Measurements from ENCODE around the gene ANO1. TPM values are rescaled to one million over a fixed set of nuclear protein-coding genes. Genes with fewer than 3 reads are reported as not detected.
A peak's percentile ranks its signal among the peaks of the same experiment; 100 is the strongest.

ANO1 gene
- total RNA-seq, 4 donors from 2014 or later, result 2.3 to 9.2 (median 4.2) TPM

DNA sequence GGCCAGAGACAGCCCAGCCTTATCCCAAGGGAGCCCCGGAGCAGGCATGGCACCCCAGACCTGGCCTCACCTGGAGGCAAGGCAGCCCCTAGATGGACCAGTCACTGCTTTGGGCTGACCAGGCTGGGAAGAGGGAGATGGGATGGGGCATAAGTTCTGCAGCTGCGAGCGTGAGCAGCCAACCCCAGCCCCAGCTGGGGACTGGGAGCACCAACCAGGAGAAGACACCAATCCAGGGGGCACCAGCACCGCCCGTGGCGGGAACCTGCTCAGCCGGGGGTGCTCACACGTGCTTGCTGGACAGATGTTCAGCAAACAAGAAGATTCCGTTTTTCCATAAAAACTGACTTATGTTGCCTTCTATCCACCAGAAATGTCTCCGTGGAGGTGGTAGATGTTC lies 108.8 kb downstream of the ANO1 start:
- intact Hi-C loops (cut with DNase I; ENCODE audit: low total_unique reads) (no loop called here), in situ Hi-C loops (cut with MboI; ENCODE audit: low sequenced_read_pairs in 4 of 4) (no loop called here)
- Histone ChIP-seq H3K36me3 (no peaks in the 10 kb centered on the region), H3K4me1 (no peaks in the 10 kb centered on the region), H3K27me3 (no peaks in the 10 kb centered on the region), H3K9me3 (no peaks in the 10 kb centered on the region), H3K27ac (no peak overlapping the region), H3K4me3 (no peak overlapping the region)
- TF ChIP-seq POLR2A (IDR thresholded peaks at IDR 0.05), result no peak
- TF ChIP-seq, protein P1, sequence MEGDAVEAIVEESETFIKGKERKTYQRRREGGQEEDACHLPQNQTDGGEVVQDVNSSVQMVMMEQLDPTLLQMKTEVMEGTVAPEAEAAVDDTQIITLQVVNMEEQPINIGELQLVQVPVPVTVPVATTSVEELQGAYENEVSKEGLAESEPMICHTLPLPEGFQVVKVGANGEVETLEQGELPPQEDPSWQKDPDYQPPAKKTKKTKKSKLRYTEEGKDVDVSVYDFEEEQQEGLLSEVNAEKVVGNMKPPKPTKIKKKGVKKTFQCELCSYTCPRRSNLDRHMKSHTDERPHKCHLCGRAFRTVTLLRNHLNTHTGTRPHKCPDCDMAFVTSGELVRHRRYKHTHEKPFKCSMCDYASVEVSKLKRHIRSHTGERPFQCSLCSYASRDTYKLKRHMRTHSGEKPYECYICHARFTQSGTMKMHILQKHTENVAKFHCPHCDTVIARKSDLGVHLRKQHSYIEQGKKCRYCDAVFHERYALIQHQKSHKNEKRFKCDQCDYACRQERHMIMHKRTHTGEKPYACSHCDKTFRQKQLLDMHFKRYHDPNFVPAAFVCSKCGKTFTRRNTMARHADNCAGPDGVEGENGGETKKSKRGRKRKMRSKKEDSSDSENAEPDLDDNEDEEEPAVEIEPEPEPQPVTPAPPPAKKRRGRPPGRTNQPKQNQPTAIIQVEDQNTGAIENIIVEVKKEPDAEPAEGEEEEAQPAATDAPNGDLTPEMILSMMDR (IDR thresholded peaks at IDR 0.05 in 4 of 5, conservative IDR thresholded peaks at IDR 0.05 in 1 of 5), result no peak
- ATAC-seq, result no peak
- no peak for DNase-seq

DNA sequence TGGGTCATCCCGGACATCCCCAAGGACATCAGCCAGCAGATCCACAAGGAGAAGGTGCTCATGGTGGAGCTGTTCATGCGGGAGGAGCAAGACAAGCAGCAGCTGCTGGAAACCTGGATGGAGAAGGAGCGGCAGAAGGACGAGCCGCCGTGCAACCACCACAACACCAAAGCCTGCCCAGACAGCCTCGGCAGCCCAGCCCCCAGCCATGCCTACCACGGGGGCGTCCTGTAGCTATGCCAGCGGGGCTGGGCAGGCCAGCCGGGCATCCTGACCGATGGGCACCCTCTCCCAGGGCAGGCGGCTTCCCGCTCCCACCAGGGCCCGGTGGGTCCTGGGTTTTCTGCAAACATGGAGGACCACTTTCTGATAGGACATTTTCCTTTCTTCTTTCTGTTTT lies 109.7 kb downstream of the ANO1 start:
- Histone ChIP-seq H3K4me1 (no peaks in the 10 kb centered on the region), H3K4me3 (no peak overlapping the region), H3K27me3 (no peaks in the 10 kb centered on the region), H3K9me3 (no peaks in the 10 kb centered on the region), H3K27ac (no peak overlapping the region), H3K36me3 (no peaks in the 10 kb centered on the region)
- in situ Hi-C loops (cut with MboI; ENCODE audit: low sequenced_read_pairs in 4 of 4) (no loop called here), intact Hi-C loops (cut with DNase I; ENCODE audit: low total_unique reads) (no loop called here)
- TF ChIP-seq POLR2A (IDR thresholded peaks at IDR 0.05), result no peak
- TF ChIP-seq, protein P1 (IDR thresholded peaks at IDR 0.05 in 4 of 5, conservative IDR thresholded peaks at IDR 0.05 in 1 of 5), result no peak
- ATAC-seq (no peak), DNase-seq (no peak)

DNA sequence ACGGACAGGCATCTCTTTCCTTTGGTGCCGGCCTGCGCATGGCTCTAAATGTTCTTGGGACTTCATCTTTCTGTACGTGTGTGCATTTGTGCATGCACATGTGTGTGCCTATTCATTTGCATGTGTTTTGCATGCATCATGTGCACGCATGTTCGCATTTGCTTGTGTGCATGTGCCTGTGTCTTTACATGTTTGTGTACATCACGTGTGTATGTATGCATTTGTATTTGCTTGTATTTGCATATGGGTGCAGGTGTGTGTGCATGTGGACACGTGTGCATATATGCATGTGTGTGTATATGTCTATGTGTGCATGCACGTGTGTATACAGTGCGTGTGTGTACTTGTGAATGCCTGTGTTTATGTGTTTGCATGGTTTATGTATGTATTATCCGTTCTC lies 111.5 kb downstream of the ANO1 start:
- DNase-seq (no peak), ATAC-seq (no peak)
- Histone ChIP-seq H3K9me3 (no peaks in the 10 kb centered on the region), H3K36me3 (no peaks in the 10 kb centered on the region), H3K27ac (no peak overlapping the region), H3K27me3 (no peaks in the 10 kb centered on the region), H3K4me1 (no peaks in the 10 kb centered on the region), H3K4me3 (no peak overlapping the region)
- no peak for TF ChIP-seq POLR2A (IDR thresholded peaks at IDR 0.05)
- TF ChIP-seq, protein P1 (IDR thresholded peaks at IDR 0.05 in 4 of 5, conservative IDR thresholded peaks at IDR 0.05 in 1 of 5), result no peak
- in situ Hi-C loops (cut with MboI; ENCODE audit: low sequenced_read_pairs in 4 of 4), result loop anchor here in 3 of 4 donors (5.0 to 10.0 kb wide), 3 partner anchors 265 to 505 kb away; no protein-coding TSS in a partner anchor
- intact Hi-C loops (cut with DNase I; ENCODE audit: low total_unique reads), result loop anchor here (2.0 kb wide), 1 partner anchor 505 kb away; no protein-coding TSS in a partner anchor

DNA sequence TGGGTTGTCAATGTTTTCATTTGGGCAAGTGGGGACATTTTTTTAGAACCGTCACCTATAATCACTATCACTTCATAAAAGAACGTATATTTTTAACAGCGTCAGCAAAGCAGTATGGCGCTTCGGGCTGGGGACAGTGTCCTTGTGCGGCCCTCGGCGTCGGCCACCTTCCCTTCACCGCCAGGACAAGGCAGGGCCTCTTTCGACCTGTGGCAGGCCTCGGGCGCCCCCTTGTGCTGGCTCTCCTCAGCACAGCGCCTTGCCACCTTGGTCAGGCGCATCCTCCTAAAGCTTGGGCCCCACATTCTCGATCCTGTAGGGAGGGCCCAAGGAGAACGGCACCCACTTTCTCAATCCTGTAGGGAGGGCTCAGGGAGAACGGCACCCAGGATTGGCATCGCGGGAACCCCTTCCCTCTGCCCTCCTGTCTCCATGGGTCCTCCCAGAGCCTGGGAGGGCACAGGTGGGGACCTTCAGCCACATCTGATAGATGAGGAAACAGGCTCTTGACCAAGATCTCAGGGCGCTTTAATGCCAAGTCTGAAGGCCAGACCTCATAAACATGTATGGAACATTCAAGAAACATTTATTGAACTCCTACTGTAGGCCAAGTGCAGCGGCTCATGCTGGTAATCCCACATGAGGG lies 113.5 kb downstream of the ANO1 start:
- Histone ChIP-seq H3K36me3 (no peaks in the 10 kb centered on the region), H3K4me3 (no peak overlapping the region), H3K27ac (no peak overlapping the region), H3K4me1 (no peaks in the 10 kb centered on the region), H3K9me3 (no peaks in the 10 kb centered on the region), H3K27me3 (no peaks in the 10 kb centered on the region)
- intact Hi-C loops (cut with DNase I; ENCODE audit: low total_unique reads) (loop anchor here (2.0 kb wide), 1 partner anchor 507 kb away; no protein-coding TSS in a partner anchor), in situ Hi-C loops (cut with MboI; ENCODE audit: low sequenced_read_pairs in 4 of 4) (loop anchor here in 3 of 4 donors (5.0 to 10.0 kb wide), 3 partner anchors 267 to 507 kb away; no protein-coding TSS in a partner anchor)
- ATAC-seq (peak; percentile 57 to 66), DNase-seq (peak; percentile 25 to 40)
- TF ChIP-seq, protein P1 (IDR thresholded peaks at IDR 0.05 in 4 of 5, conservative IDR thresholded peaks at IDR 0.05 in 1 of 5), result peak; percentile 69 to 82 (median 77)
- TF ChIP-seq POLR2A (IDR thresholded peaks at IDR 0.05), result no peak
